ENCODE data around the gene PHF2.

Gene PHF2

DNA sequence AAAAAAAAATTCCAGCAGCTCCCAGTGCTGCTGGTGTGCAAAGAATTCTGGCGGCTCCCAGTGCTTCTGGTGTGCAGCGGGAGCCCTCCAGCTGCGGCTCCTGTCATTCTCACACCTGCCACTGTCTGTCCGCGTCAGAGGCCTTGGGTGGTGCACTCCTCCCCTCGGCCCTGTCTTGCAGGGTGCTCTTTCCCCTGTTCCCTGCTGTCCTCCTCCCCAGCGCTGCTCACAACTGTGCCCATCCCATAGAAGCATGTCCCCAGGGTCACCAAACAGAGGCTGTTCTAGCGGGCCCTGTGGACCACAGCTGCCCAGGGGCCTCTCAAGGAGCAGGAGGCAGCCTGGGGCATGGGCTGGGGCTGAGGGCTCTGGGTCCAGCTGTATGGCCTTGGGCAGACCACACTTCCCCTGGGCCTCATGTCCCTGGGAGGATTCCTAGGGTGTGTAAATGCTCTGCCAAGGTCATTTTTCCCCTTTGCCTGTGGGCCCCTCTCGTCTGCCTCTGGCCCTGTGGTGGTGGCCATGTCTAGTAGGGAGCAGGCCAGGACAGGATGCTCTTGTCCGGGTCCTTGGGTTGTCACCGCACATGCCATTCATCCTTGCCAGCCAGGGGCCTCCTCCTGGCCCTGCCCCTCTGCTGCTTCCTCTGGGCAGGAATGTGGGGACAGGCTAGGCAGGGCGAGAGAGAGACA lies 68.2 kb downstream of the PHF2 start:
- Histone ChIP-seq H3K9me3 (ENCODE audit: control insufficient read depth in 2 of 2, low read length in 2 of 2) (no peaks in the 10 kb centered on the region), H3K9ac (ENCODE audit: low read length in 2 of 2) (no peak overlapping the region), H3K4me1 (ENCODE audit: control insufficient read depth, insufficient read depth, low read length) (peaks cover 5% of the 10 kb centered on the region), H3K36me3 (ENCODE audit: control insufficient read depth in 2 of 2, insufficient read depth in 2 of 2, low read length in 2 of 2) (peaks cover 16 to 40% of the 10 kb centered on the region in 2 donors), H3K27ac (ENCODE audit: low read length) (no peak overlapping the region), H3K27me3 (ENCODE audit: control insufficient read depth in 1 of 2, insufficient read depth in 2 of 2, low read length in 2 of 2) (no peaks in the 10 kb centered on the region), H3K4me3 (ENCODE audit: low read length in 2 of 2) (no peak overlapping the region)

DNA sequence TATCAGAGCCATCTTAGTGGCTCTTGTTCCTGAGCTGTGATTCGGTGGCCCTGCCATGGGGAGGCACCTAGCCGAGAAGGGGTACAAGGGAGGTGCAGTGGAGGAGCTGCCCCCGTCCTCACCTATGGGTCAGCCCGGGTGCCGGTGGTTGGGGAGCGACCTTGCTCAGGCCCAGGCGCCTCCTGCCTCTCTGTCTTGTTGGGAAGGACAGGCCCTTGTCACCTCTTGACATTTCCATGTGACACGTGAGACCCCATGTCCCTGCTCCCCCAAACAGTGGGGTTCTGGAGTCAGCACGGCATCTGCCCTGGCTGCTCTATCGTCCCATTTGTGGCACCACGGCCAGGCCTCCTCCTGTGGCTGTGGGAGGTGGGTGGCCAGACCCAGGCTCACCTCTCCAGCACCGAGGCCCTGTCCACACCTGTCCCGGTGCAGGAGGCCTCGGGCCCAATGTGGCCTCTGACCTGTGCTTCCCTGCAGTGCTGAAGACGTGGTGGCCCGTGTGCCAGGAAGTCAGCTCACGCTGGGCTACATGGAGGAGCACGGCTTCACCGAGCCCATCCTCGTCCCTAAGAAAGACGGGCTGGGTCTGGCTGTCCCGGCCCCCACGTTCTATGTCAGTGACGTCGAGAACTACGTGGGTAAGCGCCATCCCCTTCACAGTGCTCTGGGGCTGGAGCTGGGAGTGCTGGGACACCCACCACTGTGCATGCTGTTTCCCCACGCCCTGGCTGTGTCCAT lies 68.9 kb downstream of the PHF2 start:
- Histone ChIP-seq H3K27me3 (ENCODE audit: control insufficient read depth in 1 of 2, insufficient read depth in 2 of 2, low read length in 2 of 2) (no peaks in the 10 kb centered on the region), H3K9ac (ENCODE audit: low read length in 2 of 2) (no peak overlapping the region), H3K4me3 (ENCODE audit: low read length in 2 of 2) (no peak overlapping the region), H3K27ac (ENCODE audit: low read length) (no peak overlapping the region), H3K36me3 (ENCODE audit: control insufficient read depth in 2 of 2, insufficient read depth in 2 of 2, low read length in 2 of 2) (peaks cover 24 to 45% of the 10 kb centered on the region in 2 donors), H3K9me3 (ENCODE audit: control insufficient read depth in 2 of 2, low read length in 2 of 2) (no peaks in the 10 kb centered on the region), H3K4me1 (ENCODE audit: control insufficient read depth, insufficient read depth, low read length) (peaks cover 5% of the 10 kb centered on the region)

DNA sequence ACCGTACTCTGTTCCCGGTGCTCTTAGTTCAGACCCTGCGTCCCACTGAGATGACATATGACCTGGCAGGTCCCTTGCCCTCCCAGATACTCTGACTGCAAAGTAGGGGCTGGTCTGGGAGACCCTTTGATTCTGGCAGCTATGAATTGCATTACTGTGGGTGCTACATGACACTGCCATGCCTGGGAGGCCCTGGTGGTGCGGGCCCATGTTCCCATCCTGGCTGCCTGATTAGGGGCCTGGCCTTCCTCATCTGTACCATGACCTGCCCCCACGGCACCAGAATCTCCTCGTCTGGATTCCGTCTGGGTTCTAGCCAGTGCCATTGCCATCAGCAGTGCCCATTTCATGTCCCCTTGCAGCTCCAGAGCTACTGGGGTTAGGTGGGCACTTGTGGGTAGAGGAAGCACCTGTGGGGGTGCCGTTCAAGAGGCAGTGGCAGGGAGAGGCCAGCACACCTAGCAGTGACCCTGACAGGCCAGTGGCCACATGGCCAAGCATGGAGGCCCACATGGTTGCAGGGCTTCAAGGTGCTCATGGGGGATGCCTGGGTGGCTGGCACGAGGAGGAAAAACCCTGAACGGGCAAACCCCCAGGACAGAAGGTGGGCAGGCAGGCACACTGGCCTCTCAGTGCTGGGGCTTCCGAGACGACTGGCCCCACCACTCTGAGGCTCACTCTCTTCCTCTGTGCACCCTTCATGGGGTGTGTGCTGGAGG lies 69.7 kb downstream of the PHF2 start:
- H3K4me3 ChIP-seq (ENCODE audit: low read length in 2 of 2) = no peak overlapping the region
- H3K4me1 ChIP-seq (ENCODE audit: control insufficient read depth, insufficient read depth, low read length) = peaks cover 5% of the 10 kb centered on the region
- no peaks in the 10 kb centered on the region for H3K27me3 ChIP-seq (ENCODE audit: control insufficient read depth in 1 of 2, insufficient read depth in 2 of 2, low read length in 2 of 2)
- H3K9me3 ChIP-seq (ENCODE audit: control insufficient read depth in 2 of 2, low read length in 2 of 2) = no peaks in the 10 kb centered on the region
- H3K36me3 ChIP-seq (ENCODE audit: control insufficient read depth in 2 of 2, insufficient read depth in 2 of 2, low read length in 2 of 2) = peaks cover 28 to 52% of the 10 kb centered on the region in 2 donors
- no peak overlapping the region for H3K27ac ChIP-seq (ENCODE audit: low read length)
- H3K9ac ChIP-seq (ENCODE audit: low read length in 2 of 2) = no peak overlapping the region

GRCh38 chr9:93646640-93647178 lies 70.3 kb downstream of the PHF2 start:
- Histone ChIP-seq H3K36me3 (ENCODE audit: control insufficient read depth in 2 of 2, insufficient read depth in 2 of 2, low read length in 2 of 2) (peaks cover 33 to 58% of the 10 kb centered on the region in 2 donors), H3K27me3 (ENCODE audit: control insufficient read depth in 1 of 2, insufficient read depth in 2 of 2, low read length in 2 of 2) (no peaks in the 10 kb centered on the region), H3K4me3 (ENCODE audit: low read length in 2 of 2) (no peak overlapping the region), H3K4me1 (ENCODE audit: control insufficient read depth, insufficient read depth, low read length) (peaks cover 5% of the 10 kb centered on the region), H3K9me3 (ENCODE audit: control insufficient read depth in 2 of 2, low read length in 2 of 2) (no peaks in the 10 kb centered on the region), H3K9ac (ENCODE audit: low read length in 2 of 2) (no peak overlapping the region), H3K27ac (ENCODE audit: low read length) (no peak overlapping the region)

DNA sequence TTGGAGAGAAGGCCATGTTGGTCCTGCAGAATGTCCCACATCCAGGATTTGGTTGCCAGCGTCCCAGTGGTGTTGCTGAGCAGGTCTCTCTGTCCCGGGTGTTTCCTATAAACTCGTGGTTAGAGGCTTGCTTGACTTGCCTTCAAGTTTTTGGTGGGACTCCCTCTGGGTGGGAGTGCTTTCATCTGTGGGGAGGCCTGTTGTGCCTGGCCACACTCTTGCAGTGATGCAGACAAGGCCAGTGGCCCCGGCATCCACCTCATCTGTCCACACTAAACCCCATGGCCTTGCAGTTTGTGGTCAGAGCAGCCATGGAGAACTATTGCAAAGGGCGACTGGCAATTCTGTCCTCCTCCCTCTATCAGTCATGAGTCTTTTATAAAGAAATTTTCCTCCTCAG lies 71.8 kb downstream of the PHF2 start:
- Histone ChIP-seq H3K9me3 (ENCODE audit: control insufficient read depth in 2 of 2, low read length in 2 of 2) (no peaks in the 10 kb centered on the region), H3K27me3 (ENCODE audit: control insufficient read depth in 1 of 2, insufficient read depth in 2 of 2, low read length in 2 of 2) (no peaks in the 10 kb centered on the region), H3K4me3 (ENCODE audit: low read length in 2 of 2) (no peak overlapping the region), H3K27ac (ENCODE audit: low read length) (no peak overlapping the region), H3K9ac (ENCODE audit: low read length in 2 of 2) (no peak overlapping the region), H3K36me3 (ENCODE audit: control insufficient read depth in 2 of 2, insufficient read depth in 2 of 2, low read length in 2 of 2) (peaks cover 41 to 67% of the 10 kb centered on the region in 2 donors), H3K4me1 (ENCODE audit: control insufficient read depth, insufficient read depth, low read length) (peaks cover under 1% of the 10 kb centered on the region)

GRCh38 chr9:93648836-93649235 lies 72.5 kb downstream of the PHF2 start:
- H3K4me3 ChIP-seq (ENCODE audit: low read length in 2 of 2) = no peak overlapping the region
- H3K27ac ChIP-seq (ENCODE audit: low read length) = no peak overlapping the region
- no peaks in the 10 kb centered on the region for H3K4me1 ChIP-seq (ENCODE audit: control insufficient read depth, insufficient read depth, low read length)
- peaks cover 38 to 70% of the 10 kb centered on the region in 2 donors for H3K36me3 ChIP-seq (ENCODE audit: control insufficient read depth in 2 of 2, insufficient read depth in 2 of 2, low read length in 2 of 2)
- no peaks in the 10 kb centered on the region for H3K27me3 ChIP-seq (ENCODE audit: control insufficient read depth in 1 of 2, insufficient read depth in 2 of 2, low read length in 2 of 2)
- H3K9me3 ChIP-seq (ENCODE audit: control insufficient read depth in 2 of 2, low read length in 2 of 2) = no peaks in the 10 kb centered on the region
- no peak overlapping the region for H3K9ac ChIP-seq (ENCODE audit: low read length in 2 of 2)

DNA sequence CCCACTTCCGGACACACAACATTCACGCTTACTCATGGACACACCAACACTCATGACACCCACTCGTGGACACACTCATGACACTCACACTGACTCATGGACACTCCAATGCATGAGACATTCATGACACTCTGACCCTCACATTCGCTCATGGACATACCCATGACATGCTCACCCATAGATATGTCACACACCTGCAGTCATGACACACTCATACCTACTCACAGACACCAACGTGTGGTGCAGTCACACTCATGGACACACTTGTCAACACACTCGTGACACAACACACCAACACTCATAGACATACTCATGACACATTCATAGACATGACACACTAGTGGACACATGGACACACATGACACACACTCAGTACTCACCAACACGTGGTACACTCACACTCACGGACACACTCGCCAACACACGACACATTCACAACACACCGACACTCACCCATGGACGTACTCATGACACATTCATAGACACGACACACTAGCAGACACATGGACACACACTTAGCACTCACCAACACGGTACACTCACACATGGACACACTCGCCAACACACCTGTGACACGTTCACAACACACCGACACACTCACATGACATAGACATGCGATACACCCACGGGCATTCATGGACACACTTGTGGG lies 73.4 kb downstream of the PHF2 start:
- Histone ChIP-seq H3K9me3 (ENCODE audit: control insufficient read depth in 2 of 2, low read length in 2 of 2) (no peaks in the 10 kb centered on the region), H3K9ac (ENCODE audit: low read length in 2 of 2) (no peak overlapping the region), H3K36me3 (ENCODE audit: control insufficient read depth in 2 of 2, insufficient read depth in 2 of 2, low read length in 2 of 2) (peaks cover 44 to 75% of the 10 kb centered on the region in 2 donors), H3K27ac (ENCODE audit: low read length) (no peak overlapping the region), H3K4me3 (ENCODE audit: low read length in 2 of 2) (no peak overlapping the region), H3K27me3 (ENCODE audit: control insufficient read depth in 1 of 2, insufficient read depth in 2 of 2, low read length in 2 of 2) (no peaks in the 10 kb centered on the region), H3K4me1 (ENCODE audit: control insufficient read depth, insufficient read depth, low read length) (no peaks in the 10 kb centered on the region)

DNA sequence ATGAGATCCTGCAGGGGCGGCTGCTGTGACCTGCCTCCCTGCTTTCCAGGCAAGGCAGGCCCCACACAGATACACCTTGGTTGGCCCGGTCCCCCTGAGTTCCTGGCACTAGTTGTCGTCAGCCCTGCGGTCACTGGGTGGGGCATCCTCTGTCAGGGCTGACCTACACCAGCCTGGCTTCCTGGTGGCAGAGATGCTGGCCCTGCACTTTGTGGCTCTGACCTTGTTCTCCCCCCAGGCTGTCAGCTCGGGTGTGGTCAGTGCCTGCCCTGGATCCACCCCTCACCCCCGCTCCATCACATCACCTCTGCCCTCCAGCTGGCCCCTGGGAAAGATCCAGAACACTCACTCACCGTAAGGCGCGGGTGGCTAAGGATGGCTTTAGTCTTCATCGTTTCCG lies 74.1 kb downstream of the PHF2 start:
- Histone ChIP-seq H3K4me3 (ENCODE audit: low read length in 2 of 2) (no peak overlapping the region), H3K4me1 (ENCODE audit: control insufficient read depth, insufficient read depth, low read length) (no peaks in the 10 kb centered on the region), H3K36me3 (ENCODE audit: control insufficient read depth in 2 of 2, insufficient read depth in 2 of 2, low read length in 2 of 2) (peaks cover 47 to 73% of the 10 kb centered on the region in 2 donors), H3K27ac (ENCODE audit: low read length) (no peak overlapping the region), H3K9me3 (ENCODE audit: control insufficient read depth in 2 of 2, low read length in 2 of 2) (no peaks in the 10 kb centered on the region), H3K27me3 (ENCODE audit: control insufficient read depth in 1 of 2, insufficient read depth in 2 of 2, low read length in 2 of 2) (no peaks in the 10 kb centered on the region), H3K9ac (ENCODE audit: low read length in 2 of 2) (no peak overlapping the region)

DNA sequence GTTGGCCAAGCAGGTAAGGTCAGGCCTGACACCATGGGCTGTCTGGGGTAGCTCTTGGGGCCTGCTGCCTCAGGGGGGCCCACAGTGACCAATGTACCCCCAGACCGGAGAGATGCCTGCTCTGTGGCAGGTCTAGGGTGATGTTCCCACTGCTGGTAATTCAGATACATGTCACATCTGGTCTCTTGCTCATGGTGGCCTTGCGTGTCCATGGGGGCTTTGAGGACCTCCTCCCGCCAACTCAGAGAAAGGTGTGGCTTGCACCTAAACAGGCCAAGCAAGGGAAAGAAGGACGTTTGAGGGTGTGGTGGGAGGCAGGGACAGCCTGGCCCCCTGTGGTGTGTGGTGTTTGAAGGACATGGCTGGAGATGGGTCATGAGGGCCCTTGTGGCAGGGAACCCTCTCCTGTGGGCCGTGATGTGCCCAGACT lies 75.2 kb downstream of the PHF2 start:
- Histone ChIP-seq H3K36me3 (ENCODE audit: control insufficient read depth in 2 of 2, insufficient read depth in 2 of 2, low read length in 2 of 2) (peaks cover 44 to 67% of the 10 kb centered on the region in 2 donors), H3K27ac (ENCODE audit: low read length) (no peak overlapping the region), H3K9ac (ENCODE audit: low read length in 2 of 2) (no peak overlapping the region), H3K4me1 (ENCODE audit: control insufficient read depth, insufficient read depth, low read length) (no peaks in the 10 kb centered on the region), H3K9me3 (ENCODE audit: control insufficient read depth in 2 of 2, low read length in 2 of 2) (no peaks in the 10 kb centered on the region), H3K4me3 (ENCODE audit: low read length in 2 of 2) (no peak overlapping the region), H3K27me3 (ENCODE audit: control insufficient read depth in 1 of 2, insufficient read depth in 2 of 2, low read length in 2 of 2) (no peaks in the 10 kb centered on the region)

Data from stomach smooth muscle (tissue), 2 donors.